ENCODE data around the gene GPRIN1.
A peak's percentile ranks its signal among the peaks of the same experiment; 100 is the strongest.
"Not testable (repeated sequence)": the region's sequence is repeated elsewhere in the genome, so short reads cannot be mapped to it uniquely, and the experiment has no call there.

The GPRIN1 gene

DNA sequence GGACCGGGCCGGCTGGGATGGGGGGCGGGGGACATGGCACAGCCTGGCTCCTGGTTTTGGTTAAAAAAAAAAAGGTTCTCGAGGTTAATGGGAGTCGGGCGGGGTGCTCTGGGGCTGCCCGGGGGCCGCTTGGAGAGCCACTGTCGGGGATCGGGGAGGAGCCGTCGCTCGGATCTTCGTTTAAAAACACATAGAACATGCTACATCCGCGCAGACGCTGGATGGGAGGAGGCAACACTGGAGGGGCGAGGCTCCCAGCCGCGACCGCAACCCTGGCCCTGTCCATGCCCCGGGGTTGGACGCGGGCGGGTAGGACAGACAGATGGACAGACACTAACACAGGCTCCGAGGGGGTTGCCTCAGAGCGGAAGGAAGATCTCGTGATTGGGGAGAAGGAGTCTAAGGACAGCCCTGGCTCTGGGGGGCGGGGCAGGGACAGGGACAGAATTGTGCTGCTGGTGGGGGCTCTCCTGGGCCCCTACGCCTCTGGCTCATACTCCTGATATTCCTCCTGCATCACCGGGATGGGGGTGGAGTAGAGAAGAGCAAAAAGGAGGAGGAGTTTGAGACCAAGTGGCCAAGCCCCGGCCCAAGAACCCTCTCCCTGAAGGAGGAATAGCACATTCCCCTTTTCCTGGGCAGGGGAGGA is 10.5 kb upstream of the GPRIN1 start:
- no peak for DNase-seq

DNA sequence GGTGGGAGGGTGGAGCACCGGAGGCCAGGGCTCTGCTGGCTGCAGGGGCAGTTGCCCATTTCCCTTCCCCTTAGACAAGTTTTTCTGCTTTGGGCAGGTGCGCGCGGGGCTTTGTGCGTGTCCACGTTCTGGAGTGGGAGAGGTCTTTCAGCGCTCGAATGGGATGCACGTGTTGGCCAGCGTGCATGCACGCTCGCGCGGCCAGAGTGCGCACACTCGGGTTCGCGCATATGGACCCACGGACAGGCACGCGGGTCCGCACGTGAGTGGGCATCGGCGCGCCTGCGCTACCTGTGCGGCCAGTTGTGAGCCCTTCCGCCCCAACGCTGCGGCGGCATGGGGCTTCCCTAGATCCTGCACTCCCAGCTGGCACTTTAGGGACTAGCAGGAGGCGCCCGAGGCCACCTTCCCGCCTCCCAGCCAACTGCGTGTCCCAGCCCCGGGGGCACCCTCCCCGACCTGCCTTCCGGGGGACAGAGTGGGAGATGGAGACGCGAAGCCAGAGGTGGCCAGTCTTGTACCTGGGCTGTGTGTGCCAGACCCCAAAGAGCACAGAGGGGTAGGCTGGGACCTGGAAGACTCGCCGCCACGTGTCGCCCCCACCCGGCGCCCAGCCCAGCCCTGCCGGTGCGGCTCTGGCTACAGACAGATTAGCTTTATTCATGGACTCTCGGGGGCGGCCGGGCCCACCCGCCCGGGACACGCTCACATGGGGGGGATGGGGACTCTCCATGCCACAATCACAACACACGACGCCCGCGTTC is 9.8 kb upstream of the GPRIN1 start:
- DNase-seq = no peak

DNA sequence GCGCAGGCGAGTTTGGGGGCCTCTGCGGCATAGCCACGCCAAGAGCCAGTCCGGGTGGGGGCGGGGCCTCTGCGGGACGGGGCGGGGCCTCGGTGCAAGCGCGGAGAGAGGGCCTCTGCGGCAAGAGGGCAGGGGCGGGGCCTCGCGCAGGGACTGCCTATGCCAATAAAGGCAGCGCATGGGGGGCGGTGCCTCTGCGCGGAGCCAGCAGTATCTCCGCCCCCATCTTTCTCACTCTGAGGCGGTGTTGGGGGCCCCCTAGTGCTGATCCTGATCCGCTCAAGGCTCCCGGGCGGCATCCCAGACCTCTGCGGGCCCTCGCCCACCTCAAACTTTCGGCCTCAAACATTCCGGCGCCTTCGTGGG is 9.2 kb upstream of the GPRIN1 start:
- DNase-seq = no peak

DNA sequence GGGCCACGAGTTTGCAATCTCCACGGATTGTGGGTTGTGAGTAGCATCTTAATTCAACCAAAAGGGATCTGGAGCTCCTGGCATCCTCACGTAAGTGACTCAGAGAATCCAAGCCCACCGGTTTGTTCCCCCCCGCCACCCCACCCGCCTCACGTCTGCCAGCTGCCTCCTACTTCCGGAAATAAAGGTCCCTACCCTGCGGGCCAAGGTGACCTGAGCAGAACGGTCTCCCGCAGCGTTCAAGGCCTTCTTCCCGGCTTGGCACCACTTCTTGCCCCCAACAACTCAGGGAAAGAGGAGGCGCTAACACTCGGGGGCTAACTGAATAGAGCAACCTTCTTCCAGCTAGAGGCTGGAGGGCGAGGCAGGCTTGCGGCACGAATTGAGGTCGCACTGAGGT is 8.8 kb upstream of the GPRIN1 start:
- DNase-seq = no peak

DNA sequence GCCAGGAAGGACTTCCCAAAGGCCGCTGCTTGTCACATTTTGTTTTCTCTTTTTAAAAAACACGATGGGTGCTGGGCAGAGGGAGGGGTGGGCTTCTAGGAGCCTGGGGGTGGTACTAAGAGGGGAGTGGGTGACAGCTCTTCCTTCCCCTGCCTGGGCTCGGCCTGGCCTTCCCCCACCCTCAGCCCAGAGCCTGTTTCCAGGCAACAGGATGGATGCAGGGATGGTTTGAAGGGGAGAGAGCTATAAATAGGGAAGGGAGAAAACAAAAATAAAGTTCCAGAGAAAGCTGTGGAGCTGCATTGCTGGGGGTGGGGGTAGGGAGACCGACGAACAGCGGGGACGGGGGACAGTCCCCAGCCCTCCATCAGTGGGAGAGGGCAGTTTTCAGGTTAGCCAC is 6.6 kb upstream of the GPRIN1 start:
- DNase-seq = no peak

DNA sequence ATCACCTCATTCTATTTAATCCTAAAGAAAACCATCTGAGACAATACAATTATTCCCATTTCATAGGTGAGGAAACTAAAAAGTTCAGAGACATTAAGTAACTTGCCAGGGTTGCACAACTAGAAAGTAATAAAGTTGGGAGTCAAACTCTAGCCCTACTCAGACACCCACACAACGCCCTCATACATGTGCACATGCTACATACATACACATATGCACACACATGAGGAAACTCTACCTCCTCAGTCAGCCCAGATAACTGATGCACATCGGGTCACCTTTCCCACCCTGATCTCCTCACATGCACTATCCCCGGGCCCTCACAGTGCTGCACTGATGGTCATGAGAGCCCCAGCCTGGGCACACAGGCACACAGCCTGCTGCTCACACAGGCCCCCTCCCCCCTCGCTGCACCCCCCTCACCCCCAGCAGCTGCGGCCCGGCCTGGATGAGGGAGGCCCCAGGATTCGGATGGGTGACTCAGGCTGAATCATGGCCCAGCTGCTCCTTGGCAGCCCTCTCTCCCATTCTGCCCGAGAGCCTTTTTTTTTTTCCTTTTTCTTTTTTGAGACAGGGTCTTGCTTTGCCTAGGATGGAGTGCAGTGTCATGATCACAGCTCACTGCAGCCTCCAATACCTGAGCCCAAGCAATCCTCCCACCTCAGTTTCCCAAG is 5.0 kb upstream of the GPRIN1 start:
- no peak for DNase-seq

DNA sequence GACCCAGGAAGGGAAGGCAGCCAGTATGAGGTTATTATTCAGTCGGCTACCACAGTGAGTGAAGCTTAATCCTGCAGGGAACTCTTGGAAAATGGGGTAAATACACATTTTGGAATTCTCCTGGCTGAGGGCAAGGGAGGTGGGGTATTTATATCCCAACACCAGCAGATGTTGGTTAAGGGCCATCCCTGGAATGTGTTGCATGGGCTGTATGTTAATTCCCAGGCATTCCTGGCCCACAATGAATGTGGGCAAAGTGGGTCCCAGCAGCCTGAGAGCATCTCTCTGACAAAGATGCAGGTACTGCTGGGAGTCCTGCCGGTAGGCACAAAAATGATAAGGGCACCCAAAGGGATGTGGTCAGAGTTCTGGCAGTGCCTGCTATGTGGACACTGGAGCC is 2.9 kb upstream of the GPRIN1 start:
- DNase-seq = no peak

DNA sequence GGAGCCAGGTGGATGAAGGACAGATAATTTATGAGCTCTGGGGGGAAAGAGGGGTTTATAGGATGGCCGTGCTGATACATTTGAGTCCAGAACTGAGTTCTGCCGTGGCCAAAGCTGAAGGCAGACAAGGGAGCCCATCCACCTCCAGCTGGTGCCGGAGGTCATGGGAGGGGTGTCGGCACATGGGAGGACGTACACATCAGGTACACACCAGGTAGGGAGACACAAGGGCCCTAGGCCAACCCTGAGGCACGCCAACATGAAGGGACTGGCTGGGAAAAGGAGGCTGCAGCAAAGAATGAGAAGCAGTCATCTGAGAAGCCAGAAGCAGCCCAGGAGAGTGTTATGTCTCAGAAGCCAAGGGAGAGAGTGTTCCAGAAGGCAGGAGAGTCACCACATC is 2.1 kb upstream of the GPRIN1 start:
- no peak for DNase-seq

DNA sequence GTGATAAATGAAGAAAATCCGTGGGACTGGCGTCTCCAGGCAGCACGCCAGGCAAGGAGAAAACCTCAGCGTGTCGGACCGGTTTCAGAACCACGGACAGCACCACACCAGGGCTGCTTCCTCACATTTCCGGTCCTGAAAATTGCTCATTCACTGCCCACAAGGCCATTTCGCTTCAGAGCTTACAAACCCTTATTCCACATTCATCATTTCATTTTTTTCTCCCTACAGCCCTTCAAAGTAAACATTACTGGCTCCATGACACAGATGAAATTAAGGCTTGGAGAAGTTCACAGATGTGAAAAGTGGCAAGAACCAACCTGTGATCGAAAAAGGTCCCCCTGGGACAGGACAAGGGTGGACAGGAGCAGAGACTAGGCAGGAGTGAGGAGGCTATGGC is 1.5 kb upstream of the GPRIN1 start:
- peak; percentile 47 to 48 for DNase-seq

DNA sequence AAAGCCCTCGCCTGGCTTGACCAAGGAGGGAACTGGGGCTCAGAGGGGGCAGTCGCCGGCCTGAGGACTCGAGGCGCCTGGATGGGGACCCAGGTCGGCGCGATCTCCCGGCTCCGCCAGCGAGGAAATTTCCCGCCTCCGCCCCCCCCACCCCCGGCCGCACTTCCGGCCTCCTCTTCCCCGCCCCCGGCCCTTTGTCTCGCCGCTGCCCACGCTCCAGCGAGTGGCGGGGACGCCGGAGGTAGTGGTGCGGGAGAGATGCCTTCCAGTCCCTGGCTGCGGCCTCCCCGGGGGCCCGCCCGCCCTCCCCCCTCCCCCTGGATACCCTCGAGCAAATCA is 448 bp upstream of the GPRIN1 start:
- DNase-seq = no peak

DNA sequence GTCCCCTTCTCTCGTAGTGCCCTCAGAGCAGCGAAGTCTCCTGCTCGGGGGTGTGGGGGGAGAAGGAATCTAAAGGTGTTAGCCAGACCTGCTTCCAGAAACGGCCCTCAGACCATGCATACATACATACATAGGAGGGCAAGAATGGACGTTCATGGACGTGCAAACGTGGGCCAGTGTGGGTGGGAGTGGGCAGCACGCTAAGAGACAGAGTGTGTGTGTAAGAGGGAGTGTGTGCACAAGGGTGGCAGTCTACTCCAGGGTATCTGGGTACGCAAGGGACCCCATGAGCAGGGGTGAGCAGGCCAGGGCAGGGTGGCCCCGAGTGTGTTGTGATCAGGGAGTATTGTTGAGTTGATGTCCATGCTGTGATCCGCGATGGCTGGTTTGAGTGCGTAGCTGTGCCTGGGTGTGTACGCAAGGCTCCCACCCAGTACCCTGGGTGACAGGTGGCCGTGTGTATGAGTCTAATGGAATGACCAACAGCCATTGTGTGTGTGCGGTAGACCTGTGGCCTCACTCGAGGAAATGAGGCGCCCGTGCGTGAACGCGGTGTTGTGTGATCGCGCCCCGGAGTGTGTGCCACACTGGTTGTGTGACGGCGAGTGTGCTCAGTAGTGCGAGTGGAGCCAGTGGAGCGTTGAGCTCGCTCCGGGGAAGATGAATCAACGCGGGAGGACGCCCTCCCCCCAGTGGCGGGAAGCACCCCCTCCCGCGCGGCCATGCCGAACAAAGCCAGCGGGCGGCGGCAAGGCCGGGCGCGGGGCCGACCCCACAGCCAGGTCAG is 826 bp downstream of the GPRIN1 start:
- DNase-seq = no peak

DNA sequence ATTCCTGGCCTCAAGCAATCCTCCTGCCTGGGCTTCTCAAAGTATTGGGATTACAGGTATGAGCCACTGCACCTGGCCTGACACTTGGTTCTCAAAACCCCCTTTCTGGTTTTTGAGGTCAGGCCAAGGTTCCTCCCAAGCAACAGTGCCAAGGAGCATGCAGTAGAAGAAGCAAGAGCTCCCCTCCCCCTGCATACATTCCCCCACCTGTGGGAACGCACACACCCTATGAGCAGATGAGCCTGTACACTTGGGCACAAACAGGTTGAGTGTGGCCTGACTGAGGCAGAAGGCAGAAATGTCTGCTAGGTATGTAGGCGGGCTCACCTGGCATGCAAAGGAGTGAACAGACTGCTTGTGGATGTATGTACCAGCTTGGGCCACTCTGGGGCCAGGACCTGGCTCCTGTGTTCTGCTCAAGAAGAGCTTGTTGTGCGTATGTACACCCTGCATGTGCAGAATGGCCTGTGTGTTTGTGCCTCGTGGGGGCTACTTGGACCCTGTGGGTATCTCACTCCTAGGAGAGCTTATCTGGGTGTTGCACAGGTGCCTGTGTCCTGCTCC is 1.7 kb downstream of the GPRIN1 start:
- no peak for DNase-seq

DNA sequence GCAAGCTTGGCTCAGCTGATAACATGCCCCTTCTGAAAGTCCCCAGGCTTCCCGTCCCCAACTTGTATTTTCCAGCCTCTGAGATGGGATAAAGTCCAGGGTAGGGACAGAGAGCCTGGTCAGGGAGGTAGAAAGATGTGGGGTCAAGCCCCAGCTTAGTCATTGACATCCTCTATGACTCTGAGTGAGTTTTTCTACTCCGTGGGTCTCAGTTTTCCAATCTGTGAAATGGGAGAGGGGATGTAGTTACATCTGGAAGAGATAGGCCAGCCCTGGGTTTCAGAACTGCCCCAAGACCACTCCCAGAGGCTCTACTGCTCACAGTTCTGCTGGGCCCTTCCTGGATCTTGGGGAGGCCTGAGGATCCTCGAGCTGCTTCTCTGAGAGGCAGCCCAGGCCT is 3.1 kb downstream of the GPRIN1 start:
- DNase-seq = no peak

DNA sequence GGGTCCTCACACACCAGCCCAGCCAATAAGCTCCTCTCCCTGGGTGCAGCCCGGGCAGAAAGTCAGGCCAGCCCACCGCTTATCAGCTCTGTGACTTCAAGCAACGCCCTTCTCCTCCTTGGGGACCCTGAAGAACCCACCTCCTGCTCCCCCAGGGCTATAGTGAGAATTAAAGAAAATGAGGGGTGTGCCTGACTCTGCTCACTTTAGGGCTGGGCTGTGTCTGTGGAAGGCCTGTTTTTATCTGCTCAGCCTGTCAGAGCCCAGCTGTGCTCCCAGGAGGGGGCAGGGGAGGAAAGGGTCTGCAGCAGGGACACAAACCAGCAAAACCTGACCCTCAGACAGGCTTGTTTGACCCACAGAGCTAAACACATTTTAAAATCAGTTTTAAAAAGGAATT is 3.9 kb downstream of the GPRIN1 start:
- no peak for DNase-seq

DNA sequence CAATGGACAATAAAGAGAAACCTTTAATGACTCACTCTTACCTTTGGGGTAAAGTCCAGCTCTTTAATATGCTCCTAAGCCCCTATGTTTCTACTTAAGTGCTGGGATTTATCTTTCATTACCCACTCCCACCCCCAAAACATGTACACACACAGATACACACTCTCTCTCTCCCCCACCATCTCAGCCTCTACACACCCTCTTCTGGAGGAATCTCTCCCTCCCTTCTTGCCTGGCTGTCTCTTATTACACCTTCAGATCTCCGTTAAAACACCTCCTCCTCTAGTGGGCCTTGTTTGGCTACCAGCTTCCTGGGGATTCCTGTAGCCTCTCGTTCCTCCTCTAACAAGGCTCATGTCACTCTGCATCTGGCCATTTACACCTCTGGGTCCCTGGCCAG is 6.9 kb downstream of the GPRIN1 start:
- no peak for DNase-seq

DNA sequence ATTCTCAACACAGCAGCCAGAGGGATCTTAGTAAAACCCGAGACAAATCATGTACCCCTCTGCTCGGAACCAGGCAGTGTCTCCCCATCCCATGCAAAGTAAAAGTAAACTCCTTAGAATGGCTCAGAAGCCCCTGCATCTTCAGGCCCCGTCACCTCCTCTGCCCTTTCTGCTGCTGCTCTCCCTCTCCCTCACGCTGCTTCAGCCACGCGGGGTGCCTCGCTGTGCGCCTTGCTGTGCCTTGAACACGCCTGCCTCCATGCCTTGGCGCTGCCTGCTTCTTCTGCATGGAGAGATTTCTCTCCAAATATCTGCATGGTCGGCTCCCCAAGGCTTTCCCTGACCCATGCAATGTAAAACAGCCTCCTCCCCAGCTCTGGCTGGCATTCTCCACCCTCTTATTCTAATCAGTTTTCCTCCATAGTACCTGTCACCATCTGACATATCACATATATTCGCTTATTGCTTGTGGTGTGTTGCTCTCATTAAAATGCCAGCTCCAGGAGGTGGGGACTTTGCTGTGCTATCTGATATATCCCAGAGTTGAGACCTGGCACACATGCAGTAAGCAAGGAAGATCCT is 8.0 kb downstream of the GPRIN1 start:
- no peak for DNase-seq

DNA sequence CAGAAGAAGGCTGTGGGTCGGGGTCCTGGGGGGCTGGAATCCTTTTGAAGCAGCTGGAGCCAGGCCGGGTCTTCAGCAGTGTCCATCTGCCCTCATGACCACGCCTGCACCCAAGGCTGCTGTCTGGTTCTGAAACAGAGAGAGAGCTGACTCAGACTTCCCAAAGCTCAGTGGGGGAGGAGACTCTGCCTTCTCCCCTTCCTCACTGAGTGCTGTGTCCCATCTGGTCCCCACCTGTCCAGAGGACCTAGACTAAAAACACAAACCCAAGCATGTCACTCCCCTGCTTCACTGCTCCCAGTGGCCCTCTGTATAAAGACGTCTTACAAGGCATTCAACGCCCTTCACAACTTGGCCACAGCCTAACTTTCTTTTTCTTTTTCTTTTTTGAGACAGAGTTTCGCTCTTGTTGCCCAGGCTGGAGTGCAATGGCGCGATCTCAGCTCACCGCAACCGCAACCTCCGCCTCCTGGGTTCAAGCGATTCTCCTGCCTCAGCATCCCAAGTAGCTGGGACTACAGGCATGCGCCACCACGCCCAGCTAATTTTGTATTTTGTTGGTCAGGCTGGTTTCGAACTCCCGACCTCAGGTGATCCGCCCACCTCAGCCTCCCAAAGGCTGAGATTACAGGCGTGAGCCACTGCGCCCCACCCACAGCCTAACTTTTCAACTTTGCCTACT is 10.1 kb downstream of the GPRIN1 start:
- not testable (repeated sequence) for DNase-seq

DNA sequence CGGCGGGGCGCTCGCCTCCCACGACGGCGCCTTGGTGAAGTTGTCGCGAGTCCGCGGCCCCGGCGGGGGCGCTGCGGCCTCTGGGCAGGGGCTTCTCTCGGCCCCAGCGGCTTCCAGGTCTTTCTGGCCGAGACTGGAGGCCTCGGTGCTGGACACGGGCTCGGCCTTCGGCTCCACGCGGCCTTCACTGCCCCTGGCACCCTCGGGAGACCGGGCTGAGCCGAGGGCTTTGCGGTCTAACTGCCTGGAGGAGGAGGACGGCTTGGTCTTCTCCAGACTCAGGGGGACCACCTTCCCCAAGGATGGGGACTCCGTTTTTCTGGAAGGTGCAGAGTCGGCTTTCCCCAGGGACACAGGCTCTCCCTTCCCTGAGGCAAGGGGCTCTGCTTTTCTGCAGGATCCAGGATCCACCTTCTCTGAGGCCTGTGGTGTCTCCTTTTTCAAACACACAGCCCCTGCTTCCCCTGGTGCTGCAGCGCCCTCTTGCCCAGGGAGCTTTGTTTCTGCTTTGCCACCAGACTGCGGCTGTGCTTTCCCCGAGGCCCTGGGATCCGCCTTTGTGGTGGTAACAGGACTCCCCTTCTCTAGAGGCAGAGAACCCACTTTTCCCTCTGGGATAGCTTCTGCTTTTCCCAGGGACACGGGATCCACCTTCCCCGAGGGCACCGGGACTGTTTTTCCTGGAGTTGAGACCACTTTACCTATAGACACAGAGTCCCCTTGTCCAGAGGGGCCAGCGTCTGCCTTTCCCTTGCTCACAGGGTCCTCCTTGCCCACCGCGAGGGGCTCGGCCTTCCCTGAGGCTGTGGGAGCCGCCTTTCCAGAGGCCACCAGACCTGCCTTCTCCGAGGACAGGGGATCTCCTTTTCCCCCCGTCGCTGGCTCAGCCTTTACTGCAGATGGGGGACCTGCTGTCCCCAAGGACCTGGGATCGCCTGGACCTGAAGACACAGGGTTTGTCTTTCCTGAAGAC is 12.3 kb downstream of the GPRIN1 start:
- no peak for DNase-seq

DNA sequence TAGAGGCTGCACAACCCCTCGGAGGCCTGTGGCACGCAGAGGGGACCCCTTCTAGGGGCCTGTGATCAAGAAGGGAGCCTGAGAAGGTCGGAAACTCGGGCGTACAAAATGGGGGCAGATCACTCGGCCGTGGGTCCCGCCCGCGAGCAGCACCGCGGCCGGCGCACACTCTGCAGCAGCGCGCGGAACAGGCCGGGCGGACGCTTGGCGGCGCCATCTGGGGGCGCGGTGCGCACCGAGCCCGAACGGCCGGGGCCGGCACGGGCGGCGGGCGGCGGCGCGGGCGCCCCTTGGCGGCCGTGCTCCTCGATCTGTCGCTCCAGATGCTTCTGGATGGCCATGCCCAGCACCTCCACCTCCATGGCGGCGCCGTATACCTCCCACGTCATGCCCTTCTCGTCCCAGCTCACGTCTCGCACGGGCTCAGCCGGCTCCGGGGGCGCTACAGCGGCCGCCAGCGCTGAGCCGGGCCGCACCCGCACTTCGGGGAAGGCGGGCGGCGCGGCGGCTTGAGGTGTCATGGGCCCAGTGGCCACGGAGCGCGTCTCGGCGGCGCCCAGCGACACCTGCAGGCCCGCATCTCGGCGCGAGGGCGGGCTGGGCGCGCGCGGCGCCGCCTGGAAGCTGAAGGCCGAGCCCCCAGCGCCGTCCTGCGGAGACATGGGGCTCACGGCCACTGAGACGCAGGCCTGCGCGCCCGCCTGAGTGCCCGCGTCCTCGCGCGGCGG is 13.1 kb downstream of the GPRIN1 start:
- DNase-seq = no peak

DNA sequence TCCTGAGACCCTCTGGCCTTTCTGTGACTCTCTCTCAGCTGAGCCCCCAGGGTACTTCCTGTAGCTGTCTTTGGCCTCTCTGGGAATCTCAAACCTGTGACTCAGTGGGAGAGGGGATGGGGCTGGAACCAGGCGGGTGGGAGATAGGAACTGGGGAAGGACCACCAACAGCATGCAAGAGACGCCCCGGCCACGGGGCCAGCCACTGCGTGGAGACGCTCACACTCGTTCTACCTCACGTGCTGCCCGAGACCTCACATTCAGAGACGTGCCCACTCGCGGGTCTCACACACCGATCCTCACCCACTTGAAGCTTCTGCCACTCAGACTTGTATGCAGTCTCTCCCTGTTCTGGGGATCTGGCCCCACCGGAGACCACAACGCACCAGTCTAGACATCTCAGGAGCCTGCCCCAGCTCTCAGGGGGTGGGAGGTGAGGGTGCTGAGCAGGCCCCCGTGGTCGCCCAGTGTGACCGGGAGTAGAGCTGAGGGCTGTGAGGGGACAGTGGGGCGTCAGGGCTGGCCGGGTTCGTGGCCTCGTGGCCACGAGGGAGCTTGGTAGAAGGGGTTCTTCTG is 13.8 kb downstream of the GPRIN1 start:
- no peak for DNase-seq
